Immature natural killer cell (primary cell): ENCODE measurements around the gene SUB1. TPM values are rescaled to one million over a fixed set of nuclear protein-coding genes. Genes with fewer than 3 reads are reported as not detected.

Experiments
- DNase-seq, 3 donors: peaks; one replicate each; pipeline ENCODE4 v3.0.0; 2022; ENCODE audit warnings: mixed read lengths in 1 of 3
- H3K27ac Mint-ChIP-seq, 6 donors: one replicate each; pipeline ENCODE4 v1.8.0; 2020; ENCODE audit warnings: mixed read lengths in 6 of 6, mild to moderate bottlenecking in 5 of 6, inconsistent platforms in 4 of 6, moderate library complexity in 3 of 6
- H3K27me3 Mint-ChIP-seq, 3 donors: one replicate each; pipeline ENCODE4 v1.8.0; 2020 to 2021; ENCODE audit warnings: low read depth in 3 of 3, mild to moderate bottlenecking in 3 of 3, mixed read lengths in 3 of 3, moderate library complexity in 3 of 3, inconsistent platforms in 1 of 3
- H3K36me3 Mint-ChIP-seq, 3 donors: one replicate each; pipeline ENCODE4 v1.8.0; 2020; ENCODE audit warnings: mixed read lengths in 3 of 3, inconsistent platforms in 2 of 3, mild to moderate bottlenecking in 2 of 3
- H3K4me1 Mint-ChIP-seq, 2 donors: one replicate each; pipeline ENCODE4 v1.8.0; 2020; ENCODE audit warnings: inconsistent platforms in 2 of 2, mild to moderate bottlenecking in 2 of 2, mixed read lengths in 2 of 2, moderate library complexity in 1 of 2
- H3K4me3 Mint-ChIP-seq, 5 donors: one replicate each; pipeline ENCODE4 v1.8.0; 2020; ENCODE audit warnings: mild to moderate bottlenecking in 5 of 5, mixed read lengths in 5 of 5, inconsistent platforms in 3 of 5, moderate library complexity in 3 of 5
- H3K9me3 Mint-ChIP-seq, 6 donors: one replicate each; pipeline ENCODE4 v1.8.0; 2020; ENCODE audit warnings: mild to moderate bottlenecking in 6 of 6, mixed read lengths in 6 of 6, inconsistent platforms in 4 of 6, moderate library complexity in 3 of 6
- polyA plus RNA-seq, 3 donors: library from polyadenylated mRNA; unstranded; fragments of 300-500 nt; fragmentation: Illumina TruSeq; gene quantifications; one replicate each; pipeline ENCODE4 v1.2.3, GENCODE V29; 2021

SUB1 gene
- polyA plus RNA-seq, 3 donors from 2014 or later, result 471 to 654 (median 487) TPM

- Mint-ChIP-seq H3K36me3 (no peaks in the 10 kb centered on the region), H3K4me1 (peaks cover 6 to 17% of the 10 kb centered on the region in 2 donors), H3K9me3 (no peaks in the 10 kb centered on the region), H3K27me3 (peaks cover 0 to 2% (median 0%) of the 10 kb centered on the region in 3 donors), H3K27ac (no peak overlapping the region), H3K4me3 (no peak overlapping the region)
- DNase-seq, result no peak
These were observed 7.0 kb upstream of the SUB1 start for GRCh38 chr5:32578363-32578762.

GRCh38 chr5:32578764-32579163 is 6.6 kb upstream of the SUB1 start:
- H3K4me1 Mint-ChIP-seq, result peaks cover 6 to 22% of the 10 kb centered on the region in 2 donors
- peaks cover 0 to 2% (median 0%) of the 10 kb centered on the region in 3 donors for H3K27me3 Mint-ChIP-seq
- H3K27ac Mint-ChIP-seq, result no peak overlapping the region
- no peak overlapping the region for H3K4me3 Mint-ChIP-seq
- no peaks in the 10 kb centered on the region for H3K36me3 Mint-ChIP-seq
- no peak for DNase-seq
- no peaks in the 10 kb centered on the region for H3K9me3 Mint-ChIP-seq

GRCh38 chr5:32581010-32581785 is 4.2 kb upstream of the SUB1 start:
- Mint-ChIP-seq H3K4me3 (peak overlapping the region in 4 of 5 donors; percentile 2 to 22 (median 9)), H3K4me1 (peaks cover 21 to 37% of the 10 kb centered on the region in 2 donors), H3K27ac (peak overlapping the region in 4 of 6 donors; percentile 4 to 26 (median 20)), H3K27me3 (peaks cover 14 to 16% (median 15%) of the 10 kb centered on the region in 3 donors), H3K36me3 (no peaks in the 10 kb centered on the region), H3K9me3 (no peaks in the 10 kb centered on the region)
- DNase-seq, result no peak

GRCh38 chr5:32583582-32584232 is 1.6 kb upstream of the SUB1 start:
- H3K27me3 Mint-ChIP-seq, result peaks cover 14 to 18% (median 16%) of the 10 kb centered on the region in 3 donors
- no peaks in the 10 kb centered on the region for H3K36me3 Mint-ChIP-seq
- peak overlapping the region in 4 of 5 donors; percentile 17 to 55 (median 45) for H3K4me3 Mint-ChIP-seq
- H3K27ac Mint-ChIP-seq, result peak overlapping the region in 3 of 6 donors; percentile 25 to 76 (median 37)
- H3K4me1 Mint-ChIP-seq, result peaks cover 44 to 59% of the 10 kb centered on the region in 2 donors
- H3K9me3 Mint-ChIP-seq, result no peaks in the 10 kb centered on the region
- no peak for DNase-seq

- H3K4me3 Mint-ChIP-seq, result peak overlapping the region; percentile 93 to 97 (median 96)
- H3K36me3 Mint-ChIP-seq, result peaks cover 0 to 5% (median 0%) of the 10 kb centered on the region in 3 donors
- H3K4me1 Mint-ChIP-seq, result peaks cover 49 to 59% of the 10 kb centered on the region in 2 donors
- no peak for DNase-seq
- H3K9me3 Mint-ChIP-seq, result no peaks in the 10 kb centered on the region
- H3K27me3 Mint-ChIP-seq, result peaks cover 14 to 18% (median 16%) of the 10 kb centered on the region in 3 donors
- H3K27ac Mint-ChIP-seq, result peak overlapping the region; percentile 92 to 99 (median 96)
These were observed 711 bp upstream of the SUB1 start for GRCh38 chr5:32584646-32585045.

GRCh38 chr5:32585122-32585445 is 273 bp upstream of the SUB1 start:
- Mint-ChIP-seq H3K36me3 (peaks cover 0 to 6% (median 0%) of the 10 kb centered on the region in 3 donors), H3K4me3 (peak overlapping the region; percentile 93 to 97 (median 96)), H3K27me3 (peaks cover 14 to 18% (median 16%) of the 10 kb centered on the region in 3 donors), H3K9me3 (no peaks in the 10 kb centered on the region), H3K27ac (peak overlapping the region; percentile 92 to 99 (median 96)), H3K4me1 (peaks cover 54 to 59% of the 10 kb centered on the region in 2 donors)
- no peak for DNase-seq

- Mint-ChIP-seq H3K36me3 (peaks cover 0 to 12% (median 3%) of the 10 kb centered on the region in 3 donors), H3K27ac (peak overlapping the region; percentile 92 to 99 (median 96)), H3K4me1 (peaks cover 60% of the 10 kb centered on the region in 2 donors), H3K9me3 (no peaks in the 10 kb centered on the region), H3K4me3 (peak overlapping the region; percentile 93 to 97 (median 96)), H3K27me3 (peaks cover 15 to 22% (median 16%) of the 10 kb centered on the region in 3 donors)
- no peak for DNase-seq
These were observed 881 bp downstream of the SUB1 start for GRCh38 chr5:32586276-32586599.

GRCh38 chr5:32587067-32587551 is 1.8 kb downstream of the SUB1 start:
- Mint-ChIP-seq H3K27me3 (peaks cover 14 to 24% (median 16%) of the 10 kb centered on the region in 3 donors), H3K27ac (peak overlapping the region; percentile 92 to 99 (median 96)), H3K9me3 (no peaks in the 10 kb centered on the region), H3K4me1 (peaks cover 59 to 63% of the 10 kb centered on the region in 2 donors), H3K36me3 (peaks cover 0 to 19% (median 10%) of the 10 kb centered on the region in 3 donors), H3K4me3 (peak overlapping the region; percentile 93 to 97 (median 96))
- DNase-seq, result no peak

GRCh38 chr5:32589416-32589815 is 4.1 kb downstream of the SUB1 start:
- peak overlapping the region in 4 of 6 donors; percentile 5 to 79 (median 9) for H3K27ac Mint-ChIP-seq
- peaks cover 15 to 21% (median 20%) of the 10 kb centered on the region in 3 donors for H3K27me3 Mint-ChIP-seq
- no peak overlapping the region for H3K4me3 Mint-ChIP-seq
- H3K9me3 Mint-ChIP-seq, result no peaks in the 10 kb centered on the region
- no peak for DNase-seq
- H3K4me1 Mint-ChIP-seq, result peaks cover 60 to 82% of the 10 kb centered on the region in 2 donors
- H3K36me3 Mint-ChIP-seq, result peaks cover 0 to 32% (median 23%) of the 10 kb centered on the region in 3 donors

- peak overlapping the region in 3 of 6 donors; percentile 44 to 79 (median 64) for H3K27ac Mint-ChIP-seq
- H3K36me3 Mint-ChIP-seq, result peaks cover 0 to 32% (median 23%) of the 10 kb centered on the region in 3 donors
- H3K4me3 Mint-ChIP-seq, result peak overlapping the region in 2 of 5 donors; percentile 38 to 53
- peaks cover 12 to 17% (median 14%) of the 10 kb centered on the region in 3 donors for H3K27me3 Mint-ChIP-seq
- H3K9me3 Mint-ChIP-seq, result no peaks in the 10 kb centered on the region
- DNase-seq, result peak; percentile 48 to 64 (median 59)
- H3K4me1 Mint-ChIP-seq, result peaks cover 58 to 82% of the 10 kb centered on the region in 2 donors
These were observed 4.8 kb downstream of the SUB1 start for GRCh38 chr5:32589942-32590869.

- Mint-ChIP-seq H3K27ac (peak overlapping the region in 4 of 6 donors; percentile 19 to 63 (median 43)), H3K36me3 (peaks cover 4 to 54% (median 40%) of the 10 kb centered on the region in 3 donors), H3K9me3 (no peaks in the 10 kb centered on the region), H3K27me3 (peaks cover 3 to 8% (median 4%) of the 10 kb centered on the region in 3 donors), H3K4me3 (no peak overlapping the region), H3K4me1 (peaks cover 70 to 88% of the 10 kb centered on the region in 2 donors)
- DNase-seq, result no peak
These were observed 9.8 kb downstream of the SUB1 start for GRCh38 chr5:32595118-32595517.

GRCh38 chr5:32597041-32597629 is 11.8 kb downstream of the SUB1 start:
- H3K27ac Mint-ChIP-seq, result peak overlapping the region in 5 of 6 donors; percentile 2 to 85 (median 63)
- H3K9me3 Mint-ChIP-seq, result no peaks in the 10 kb centered on the region
- H3K4me1 Mint-ChIP-seq, result peaks cover 66 to 86% of the 10 kb centered on the region in 2 donors
- peaks cover 9 to 51% (median 37%) of the 10 kb centered on the region in 3 donors for H3K36me3 Mint-ChIP-seq
- peaks cover 0 to 4% (median 2%) of the 10 kb centered on the region in 3 donors for H3K27me3 Mint-ChIP-seq
- no peak for DNase-seq
- H3K4me3 Mint-ChIP-seq, result no peak overlapping the region
